GM19328 (cell line): ENCODE measurements around the gene SOX13.

Source experiments
- ATAC-seq: cut with Tn5 transposase; IDR thresholded peaks from one replicate; pipeline ENCODE4 v1.9.1; 2021; ENCODE audit warnings: mild to moderate bottlenecking, moderate library complexity; ENCODE audit not compliant: unreplicated experiment

The SOX13 gene

GRCh38 chr1:204128964-204129896, 56.3 kb downstream of the SOX13 start:
- ATAC-seq: no peak

GRCh38 chr1:204130178-204130577, 57.3 kb downstream of the SOX13 start:
- ATAC-seq: no peak

GRCh38 chr1:204130981-204131892, 58.3 kb downstream of the SOX13 start:
- ATAC-seq: no peak

GRCh38 chr1:204131978-204132377, 59.1 kb downstream of the SOX13 start:
- no peak for ATAC-seq

GRCh38 chr1:204132718-204133117, 59.8 kb downstream of the SOX13 start:
- no peak for ATAC-seq

- no peak for ATAC-seq
Observed at GRCh38 chr1:204134103-204134502, 61.2 kb downstream of the SOX13 start.

- no peak for ATAC-seq
Observed at GRCh38 chr1:204136814-204137213, 63.9 kb downstream of the SOX13 start.

GRCh38 chr1:204139088-204139487, 66.2 kb downstream of the SOX13 start:
- ATAC-seq: no peak

- ATAC-seq: no peak
Observed at GRCh38 chr1:204139952-204140351, 67.0 kb downstream of the SOX13 start.

- no peak for ATAC-seq
Observed at GRCh38 chr1:204141131-204141530, 68.2 kb downstream of the SOX13 start.

GRCh38 chr1:204142032-204142974, 69.4 kb downstream of the SOX13 start:
- ATAC-seq: no peak

GRCh38 chr1:204143276-204144041, 70.5 kb downstream of the SOX13 start:
- no peak for ATAC-seq

- ATAC-seq: no peak
Observed at GRCh38 chr1:204145033-204145504, 72.2 kb downstream of the SOX13 start.

- ATAC-seq: no peak
Observed at GRCh38 chr1:204146309-204146708, 73.4 kb downstream of the SOX13 start.

- no peak for ATAC-seq
Observed at GRCh38 chr1:204146965-204147364, 74.0 kb downstream of the SOX13 start.

- ATAC-seq: no peak
Observed at GRCh38 chr1:204147406-204148383, 74.8 kb downstream of the SOX13 start.

- no peak for ATAC-seq
Observed at GRCh38 chr1:204149107-204149506, 76.2 kb downstream of the SOX13 start.
